ENCODE results near the gene AP3D1. TPM values are rescaled to one million over a fixed set of nuclear protein-coding genes. Genes with fewer than 3 reads are reported as not detected.

AP3D1 gene
- total RNA-seq, 2 experiments from 2014 or later: 41.8 to 41.9 TPM

DNA sequence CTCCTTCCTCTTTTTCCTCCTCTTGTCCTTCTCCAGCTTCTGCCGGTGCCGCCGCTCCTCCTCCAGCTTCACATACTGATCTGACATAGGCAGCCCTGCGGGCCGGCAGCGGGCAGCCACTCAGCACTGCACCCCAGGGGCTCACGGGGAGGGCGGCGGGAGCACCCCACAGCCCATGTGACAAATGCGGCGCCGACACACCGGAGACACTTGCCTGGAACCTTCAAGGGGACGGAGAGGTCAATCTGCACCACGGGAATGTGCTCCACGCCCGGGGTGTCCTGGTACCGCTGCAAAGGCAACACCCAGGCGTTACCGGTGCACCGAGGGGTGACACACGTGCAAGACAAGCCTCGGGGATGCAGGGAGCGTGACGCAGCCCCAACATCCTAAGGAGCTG is 36.0 kb downstream of the AP3D1 start:
- Histone ChIP-seq H3K4me3 (ENCODE audit: low read length) (no peak overlapping the region), H3K27ac (ENCODE audit: low read depth in 1 of 2, low read length in 2 of 2) (no peak overlapping the region), H3K9me3 (ENCODE audit: control insufficient read depth in 1 of 2, insufficient read depth in 1 of 2, low read length in 2 of 2) (no peaks in the 10 kb centered on the region), H3K27me3 (ENCODE audit: control insufficient read depth in 1 of 2, insufficient read depth in 2 of 2, low read length in 2 of 2) (no peaks in the 10 kb centered on the region), H3K36me3 (ENCODE audit: insufficient read depth, low read length) (peaks cover 92% of the 10 kb centered on the region), H3K4me1 (ENCODE audit: insufficient read depth, low read length) (peaks cover 11% of the 10 kb centered on the region)
- POLR2A ChIA-PET: no interaction called here
- Mint-ChIP-seq H3K27ac (no peak overlapping the region), H3K27me3 (no peaks in the 10 kb centered on the region), H3K9me3 (no peaks in the 10 kb centered on the region), H3K4me3 (no peak overlapping the region), H3K36me3 (ENCODE audit: low read depth) (peaks cover 54% of the 10 kb centered on the region), H3K4me1 (ENCODE audit: low read depth) (no peaks in the 10 kb centered on the region)
- intact Hi-C loops (cut with DNase I, micrococcal nuclease): no loop called here
- DNase-seq (no peak), ATAC-seq (ENCODE audit: poor library complexity) (no peak)
- no peak for TF ChIP-seq CTCF (IDR thresholded peaks at IDR 0.05)
- CTCF ChIA-PET: no interaction called here

GRCh38 chr19:2114821-2115220 is 36.5 kb downstream of the AP3D1 start:
- peaks cover 59% of the 10 kb centered on the region for H3K36me3 Mint-ChIP-seq (ENCODE audit: low read depth)

DNA sequence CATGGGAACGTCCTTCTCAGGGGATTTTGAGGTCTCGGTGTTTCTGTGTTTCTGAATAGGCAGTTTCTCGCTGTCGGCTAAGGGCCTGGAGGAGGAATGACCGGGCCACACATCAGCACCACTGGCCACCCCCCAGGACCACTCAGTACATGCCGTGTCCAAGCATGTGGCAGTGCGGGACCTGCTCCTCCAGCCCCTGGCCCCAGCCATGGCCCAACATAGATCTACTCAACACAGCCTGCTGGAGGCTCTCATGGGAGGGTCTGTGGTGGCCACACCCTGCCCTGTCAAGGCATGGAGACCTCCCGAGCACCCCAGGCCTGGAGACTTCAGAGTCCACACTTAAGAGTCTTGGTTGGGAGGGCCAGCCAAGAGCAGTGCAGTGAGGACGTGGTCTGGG is 37.1 kb downstream of the AP3D1 start:
- Mint-ChIP-seq H3K27ac (no peak overlapping the region), H3K4me3 (no peak overlapping the region)
- CTCF ChIA-PET: no interaction called here

More at GRCh38 chr19:2114821-2115220, 36.5 kb downstream of the AP3D1 start:
- Histone ChIP-seq H3K27me3 (ENCODE audit: control insufficient read depth in 1 of 2, insufficient read depth in 2 of 2, low read length in 2 of 2) (no peaks in the 10 kb centered on the region), H3K9me3 (ENCODE audit: control insufficient read depth in 1 of 2, insufficient read depth in 1 of 2, low read length in 2 of 2) (no peaks in the 10 kb centered on the region), H3K4me1 (ENCODE audit: insufficient read depth, low read length) (peaks cover 11% of the 10 kb centered on the region), H3K27ac (ENCODE audit: low read depth in 1 of 2, low read length in 2 of 2) (no peak overlapping the region), H3K36me3 (ENCODE audit: insufficient read depth, low read length) (peaks cover 92% of the 10 kb centered on the region), H3K4me3 (ENCODE audit: low read length) (no peak overlapping the region)
- CTCF ChIA-PET: no interaction called here
- Mint-ChIP-seq H3K4me1 (ENCODE audit: low read depth) (no peaks in the 10 kb centered on the region), H3K27me3 (no peaks in the 10 kb centered on the region), H3K9me3 (no peaks in the 10 kb centered on the region), H3K27ac (no peak overlapping the region), H3K4me3 (no peak overlapping the region)
- DNase-seq (no peak), ATAC-seq (ENCODE audit: poor library complexity) (no peak)
- POLR2A ChIA-PET: no interaction called here
- intact Hi-C loops (cut with DNase I, micrococcal nuclease): no loop called here
- no peak for TF ChIP-seq CTCF (IDR thresholded peaks at IDR 0.05)

More for the DNA sequence above, 37.1 kb downstream of the AP3D1 start:
- POLR2A ChIA-PET: no interaction called here
- Histone ChIP-seq H3K4me1 (ENCODE audit: insufficient read depth, low read length) (peaks cover 11% of the 10 kb centered on the region), H3K36me3 (ENCODE audit: insufficient read depth, low read length) (peaks cover 95% of the 10 kb centered on the region), H3K27ac (ENCODE audit: low read depth in 1 of 2, low read length in 2 of 2) (no peak overlapping the region), H3K27me3 (ENCODE audit: control insufficient read depth in 1 of 2, insufficient read depth in 2 of 2, low read length in 2 of 2) (no peaks in the 10 kb centered on the region), H3K9me3 (ENCODE audit: control insufficient read depth in 1 of 2, insufficient read depth in 1 of 2, low read length in 2 of 2) (no peaks in the 10 kb centered on the region), H3K4me3 (ENCODE audit: low read length) (no peak overlapping the region)
- no peak for TF ChIP-seq CTCF (IDR thresholded peaks at IDR 0.05)
- Mint-ChIP-seq H3K27me3 (no peaks in the 10 kb centered on the region), H3K36me3 (ENCODE audit: low read depth) (peaks cover 60% of the 10 kb centered on the region), H3K9me3 (no peaks in the 10 kb centered on the region), H3K4me1 (ENCODE audit: low read depth) (no peaks in the 10 kb centered on the region)
- DNase-seq (no peak), ATAC-seq (ENCODE audit: poor library complexity) (no peak)
- intact Hi-C loops (cut with DNase I, micrococcal nuclease): no loop called here
